Mucosa of descending colon (tissue), 3 donors: ENCODE measurements around the gene GPS1. TPM values are rescaled to one million over a fixed set of nuclear protein-coding genes. Genes with fewer than 3 reads are reported as not detected.

ENCODE experiments used
- ATAC-seq: fragments of 200-7000 bp; cut with Tn5 transposase; one replicate; pipeline ENCODE4 v1.9.1; 2020; ENCODE audit warnings: mild to moderate bottlenecking, moderate library complexity
- DNase-seq, 3 donors: peaks; one replicate each; pipeline ENCODE4 v3.0.0-alpha.2; 2020
- H3K36me3 ChIP-seq: fragments of 200-600 bp; one replicate; pipeline ENCODE4 v1.8.0; 2021; ENCODE audit warnings: low read depth, mild to moderate bottlenecking
- H3K4me1 ChIP-seq: fragments of 200-600 bp; one replicate; pipeline ENCODE4 v1.8.0; 2021; ENCODE audit warnings: low read depth, mild to moderate bottlenecking
- H3K4me3 ChIP-seq: fragments of 200-600 bp; one replicate; pipeline ENCODE4 v1.8.0; 2021; ENCODE audit warnings: mild to moderate bottlenecking
- H3K9me3 ChIP-seq: fragments of 200-600 bp; one replicate; pipeline ENCODE4 v1.8.0; 2021; ENCODE audit warnings: mild to moderate bottlenecking
- intact Hi-C, 2 donors: fragments of 100-400 bp; cut with DNase I in 1 of 2; cut with micrococcal nuclease in 1 of 2; formaldehyde crosslinking; loops; one replicate each; pipeline versions ENCODE4 v1.11.0 to v1.11.1; 2022; cut with DNase I, micrococcal nuclease
- total RNA-seq, 3 donors: library from RNA; stranded (reverse); fragmentation: NEBNext Ultra II Directional in 2 of 3; extraction: Animal tissue kit (Norgen Biotek cat#: 25700) in 2 of 3; gene quantifications; one replicate each; pipeline versions ENCODE4 v1.2.1 to v1.2.4, GENCODE V29; 2021 to 2023
- TF ChIP-seq, protein P1 (sequence below): fragments of 200-600 bp; IDR thresholded peaks from one replicate; pipeline ENCODE4 v1.8.0; 2022; ENCODE audit warnings: antibody characterized with exemption, mild to moderate bottlenecking
- donor health status: DM: no; HTN: no; CAD: no; lungs with moderate emphysema.
- donor health status: DM: no; HTN: no; CAD: no.
- donor health status: DM: no; HTN: yes; CAD: no.

Gene GPS1
- total RNA-seq, 3 donors from 2014 or later = 73.6 to 81.6 (median 80.4) TPM

DNA sequence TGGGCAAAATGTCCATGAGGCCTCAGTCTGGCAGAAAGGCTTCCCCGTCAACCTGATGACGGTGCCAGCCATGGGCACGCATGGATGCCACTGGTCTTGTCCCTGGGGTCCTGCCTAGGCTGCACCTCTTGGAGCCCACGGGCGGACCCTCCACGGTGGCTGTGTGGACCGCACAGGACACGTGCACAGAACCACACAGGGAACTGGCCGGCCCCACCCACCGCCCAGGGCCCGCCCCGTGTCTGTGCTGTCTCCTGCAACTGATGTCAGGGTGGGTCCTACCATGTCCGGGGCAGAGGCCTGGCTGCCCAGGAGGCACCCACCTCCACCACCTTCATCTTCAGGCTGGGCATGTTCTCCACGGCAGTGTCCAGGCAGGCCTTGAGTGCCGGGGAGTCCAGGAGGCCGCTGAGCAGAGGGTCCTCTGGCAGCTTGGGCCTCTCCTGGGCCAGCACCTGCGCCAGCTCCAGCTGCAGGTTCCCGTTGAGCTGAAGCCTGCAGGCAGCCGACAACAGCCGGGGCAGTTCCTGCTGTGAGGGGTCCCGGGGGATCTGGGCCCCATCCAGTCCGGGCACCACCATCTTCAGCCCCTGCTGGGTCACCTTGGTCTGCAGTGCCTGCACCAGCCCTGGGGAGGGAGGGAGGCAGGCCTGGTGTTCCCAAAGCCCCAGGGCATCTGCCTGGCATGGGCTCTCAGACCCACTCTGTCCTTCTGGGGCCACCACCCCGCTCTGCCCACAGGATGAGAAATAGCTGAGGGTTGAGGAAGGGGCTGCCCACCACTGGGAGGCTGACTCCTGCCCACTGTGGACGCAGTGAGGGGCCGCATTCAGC, 34.5 kb downstream of the GPS1 start:
- H3K36me3 ChIP-seq = peaks cover 28% of the 10 kb centered on the region
- TF ChIP-seq, protein P1, sequence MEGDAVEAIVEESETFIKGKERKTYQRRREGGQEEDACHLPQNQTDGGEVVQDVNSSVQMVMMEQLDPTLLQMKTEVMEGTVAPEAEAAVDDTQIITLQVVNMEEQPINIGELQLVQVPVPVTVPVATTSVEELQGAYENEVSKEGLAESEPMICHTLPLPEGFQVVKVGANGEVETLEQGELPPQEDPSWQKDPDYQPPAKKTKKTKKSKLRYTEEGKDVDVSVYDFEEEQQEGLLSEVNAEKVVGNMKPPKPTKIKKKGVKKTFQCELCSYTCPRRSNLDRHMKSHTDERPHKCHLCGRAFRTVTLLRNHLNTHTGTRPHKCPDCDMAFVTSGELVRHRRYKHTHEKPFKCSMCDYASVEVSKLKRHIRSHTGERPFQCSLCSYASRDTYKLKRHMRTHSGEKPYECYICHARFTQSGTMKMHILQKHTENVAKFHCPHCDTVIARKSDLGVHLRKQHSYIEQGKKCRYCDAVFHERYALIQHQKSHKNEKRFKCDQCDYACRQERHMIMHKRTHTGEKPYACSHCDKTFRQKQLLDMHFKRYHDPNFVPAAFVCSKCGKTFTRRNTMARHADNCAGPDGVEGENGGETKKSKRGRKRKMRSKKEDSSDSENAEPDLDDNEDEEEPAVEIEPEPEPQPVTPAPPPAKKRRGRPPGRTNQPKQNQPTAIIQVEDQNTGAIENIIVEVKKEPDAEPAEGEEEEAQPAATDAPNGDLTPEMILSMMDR = no peak
- intact Hi-C loops = no loop called here
- H3K9me3 ChIP-seq = no peaks in the 10 kb centered on the region
- no peak overlapping the region for H3K4me3 ChIP-seq
- H3K4me1 ChIP-seq = no peaks in the 10 kb centered on the region
- DNase-seq (no peak), ATAC-seq (peak; percentile 2)

DNA sequence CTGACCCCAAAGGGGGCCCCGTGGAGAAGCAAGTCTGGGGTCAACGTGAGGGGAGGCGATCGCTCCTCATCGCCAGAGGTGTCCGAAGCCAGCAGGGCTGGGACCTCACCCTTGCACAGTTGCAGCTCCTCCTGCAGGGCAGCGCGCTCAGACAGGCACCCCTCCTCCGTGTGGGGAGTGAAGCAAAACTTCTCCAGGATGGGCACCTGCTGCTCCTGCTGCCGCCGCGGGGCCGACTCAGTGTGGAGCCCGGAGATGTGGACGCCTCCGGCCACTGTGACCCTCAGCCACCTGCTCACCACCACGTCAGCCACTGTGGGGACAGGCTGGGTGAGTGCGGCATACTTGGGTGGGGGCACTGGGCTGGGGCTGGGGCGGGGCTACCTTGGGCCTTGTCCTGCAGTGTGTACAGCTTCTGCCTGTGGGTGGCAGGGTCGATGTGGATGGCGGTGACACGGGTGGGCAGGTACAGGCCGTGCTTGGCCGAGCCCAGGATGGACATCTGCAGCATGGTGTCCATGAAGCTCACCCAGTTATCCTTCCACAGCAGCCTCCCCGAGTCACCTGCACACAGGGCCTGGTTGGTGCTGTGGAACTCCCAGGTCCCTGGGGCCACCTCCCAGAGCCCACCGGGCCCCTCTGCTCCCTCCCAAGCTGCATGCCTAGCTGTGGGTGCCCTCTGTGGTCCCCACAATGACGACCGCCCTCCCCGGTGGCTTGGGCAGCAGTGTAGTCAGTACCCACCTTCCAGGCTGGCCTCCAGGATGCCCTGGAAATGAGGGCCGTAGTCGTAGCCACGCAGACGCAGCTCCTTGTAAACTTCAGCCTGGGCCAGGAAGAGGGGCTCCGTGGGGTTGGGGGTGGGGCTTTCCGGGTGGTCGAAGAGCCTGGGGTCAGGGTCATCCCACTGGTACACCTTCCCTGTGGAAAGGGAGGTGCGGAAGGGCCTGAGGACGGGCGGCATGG, 35.5 kb downstream of the GPS1 start:
- no peaks in the 10 kb centered on the region for H3K9me3 ChIP-seq
- TF ChIP-seq, protein P1 = no peak
- intact Hi-C loops = no loop called here
- H3K4me3 ChIP-seq = no peak overlapping the region
- H3K4me1 ChIP-seq = no peaks in the 10 kb centered on the region
- peak in 1 of 3 donors; percentile 43 for DNase-seq
- no peak for ATAC-seq
- H3K36me3 ChIP-seq = peaks cover 28% of the 10 kb centered on the region

DNA sequence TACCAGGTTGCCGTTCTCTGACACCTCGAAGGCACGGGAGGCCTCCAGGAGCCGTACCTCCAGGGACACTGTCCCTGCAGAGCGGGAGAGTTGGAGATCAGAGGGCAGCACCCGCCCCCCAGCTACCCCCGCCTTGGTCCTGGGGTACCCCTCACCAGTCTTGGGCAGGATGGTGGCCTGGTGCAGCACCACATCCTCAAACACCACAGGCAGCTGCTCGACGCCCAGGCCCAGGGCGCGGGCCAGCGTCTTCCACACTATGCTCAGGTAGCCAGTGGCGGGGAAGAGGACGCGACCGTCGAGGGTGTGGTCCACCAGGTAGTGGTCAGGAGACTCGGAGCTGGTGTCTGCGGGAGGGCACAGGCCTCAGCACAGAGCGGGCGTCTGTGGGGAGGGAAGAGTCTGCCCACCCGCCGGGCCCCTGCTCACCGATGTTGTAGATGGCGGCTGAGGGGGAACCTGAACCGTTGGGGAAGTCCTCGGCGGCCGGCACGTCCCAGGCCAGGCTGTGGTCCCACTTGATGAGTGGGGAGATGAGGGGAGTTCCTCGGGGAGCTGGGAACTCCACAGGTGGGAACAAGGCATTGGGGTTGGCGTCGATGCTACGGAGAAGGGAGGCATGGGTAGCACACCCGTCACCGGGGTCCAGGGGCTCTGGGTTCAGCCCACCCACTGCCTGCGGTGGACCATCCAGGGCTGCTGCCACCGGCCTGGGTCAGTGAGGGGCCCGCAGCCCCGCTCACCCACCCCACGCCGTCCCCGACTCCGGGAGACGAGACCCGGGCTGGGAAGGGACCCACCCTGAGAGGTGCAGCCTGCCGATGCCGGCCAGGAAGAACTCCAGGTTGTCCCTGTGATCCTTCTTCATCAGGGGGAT, 36.5 kb downstream of the GPS1 start:
- DNase-seq (peak in 1 of 3 donors; percentile 51), ATAC-seq (no peak)
- Histone ChIP-seq H3K9me3 (no peaks in the 10 kb centered on the region), H3K36me3 (peaks cover 29% of the 10 kb centered on the region), H3K4me3 (no peak overlapping the region), H3K4me1 (no peaks in the 10 kb centered on the region)
- TF ChIP-seq, protein P1 = no peak
- intact Hi-C loops = no loop called here

DNA sequence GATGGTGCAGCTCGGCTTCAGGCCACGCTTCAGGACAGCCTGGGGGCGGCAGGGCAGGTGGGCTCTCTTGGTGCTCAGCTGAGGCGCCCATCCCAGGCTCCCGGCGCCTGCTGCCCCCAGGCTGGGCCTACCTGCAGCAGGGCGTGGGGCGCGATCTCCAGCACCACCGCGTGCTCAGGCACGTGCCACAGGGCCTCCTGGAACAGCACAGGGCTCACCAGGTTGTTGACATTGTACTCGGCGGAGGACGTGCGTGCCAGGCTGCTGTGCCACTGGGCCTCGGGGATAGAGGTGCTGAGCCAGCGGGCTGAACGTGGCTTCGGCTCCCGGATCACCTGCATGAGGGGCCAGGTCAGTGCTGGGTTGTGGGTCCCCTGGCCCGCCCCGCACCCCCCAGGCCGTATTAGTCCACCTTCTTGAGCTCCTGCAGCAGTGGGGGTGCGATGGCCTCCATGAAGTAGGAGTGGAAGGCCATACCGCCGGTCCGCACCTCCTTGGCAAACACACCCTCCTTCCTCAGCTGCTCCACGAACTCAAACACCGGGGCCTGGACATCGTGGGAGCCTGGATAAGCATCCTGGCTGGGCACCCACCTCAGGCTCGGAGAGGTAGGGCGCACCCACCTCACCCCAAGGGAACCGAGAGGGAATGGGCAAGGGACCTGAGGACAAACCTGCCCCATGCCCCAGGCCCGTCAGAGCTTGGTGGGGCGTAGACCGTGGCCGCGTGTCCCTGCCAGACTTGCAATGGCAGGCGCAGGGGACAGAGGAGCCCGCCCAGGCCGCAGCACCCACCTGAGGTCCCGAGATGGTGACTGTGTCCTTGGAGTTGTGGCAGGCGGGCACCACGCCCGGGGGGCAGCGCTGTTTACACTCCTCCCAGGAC, 37.4 kb downstream of the GPS1 start:
- Histone ChIP-seq H3K9me3 (no peaks in the 10 kb centered on the region), H3K4me1 (no peaks in the 10 kb centered on the region), H3K4me3 (no peak overlapping the region), H3K36me3 (peaks cover 30% of the 10 kb centered on the region)
- DNase-seq (peak in 1 of 3 donors; percentile 49), ATAC-seq (no peak)
- TF ChIP-seq, protein P1 = no peak
- intact Hi-C loops = no loop called here
